ENCODE measurements around the gene DDX51.

DDX51 gene

DNA sequence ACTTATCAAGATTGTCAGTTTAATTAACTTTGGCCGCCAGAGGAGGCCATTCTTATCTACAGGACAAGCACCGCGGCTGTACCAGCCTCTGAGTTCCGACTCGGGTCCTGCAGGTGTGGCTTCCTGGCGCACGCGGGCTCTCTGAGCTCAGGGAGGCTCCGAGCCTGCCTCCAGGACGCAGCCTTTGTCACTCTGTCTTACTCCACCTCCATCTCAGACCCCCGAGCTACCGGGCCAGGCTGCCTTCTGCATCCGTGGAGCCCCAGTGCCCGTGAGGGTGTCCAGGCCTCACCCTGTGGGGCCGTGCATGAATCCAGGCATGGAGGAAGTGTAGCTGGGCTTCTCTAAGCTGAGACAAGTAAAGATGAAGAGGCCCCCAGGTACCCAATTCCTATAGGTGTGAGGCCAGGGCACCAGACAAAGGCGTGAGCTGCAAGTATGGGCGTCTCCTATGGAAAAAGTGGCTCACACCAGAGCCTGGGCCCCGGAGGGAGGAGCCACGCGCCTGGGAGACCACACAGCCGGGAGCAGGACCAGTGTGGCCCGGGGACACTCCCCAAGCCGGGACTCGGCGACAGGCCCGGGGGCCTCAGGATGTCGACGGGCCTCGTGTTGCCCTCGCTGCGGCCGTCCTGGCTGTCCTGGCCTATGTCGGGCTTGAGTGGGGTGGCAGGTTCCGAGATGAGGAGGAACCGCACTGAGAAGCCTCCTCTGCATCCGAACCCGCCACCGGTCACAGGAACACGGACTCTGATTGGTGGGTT lies 42.9 kb upstream of the DDX51 start:
- H3K27me3 ChIP-seq (ENCODE audit: control insufficient read depth, insufficient read depth, low read length), result peaks cover 90% of the 10 kb centered on the region
- 0 out of 2 replicates have a peak, but pooled peaks cover 3% of the 10 kb centered on the region for H3K9me3 ChIP-seq (ENCODE audit: control insufficient read depth, insufficient read depth, low read length)
- no peak overlapping the region for H3K4me3 ChIP-seq (ENCODE audit: low read depth, low read length)
- no peak overlapping the region for H3K9ac ChIP-seq (ENCODE audit: low read depth, low read length)
- H3K27ac ChIP-seq (ENCODE audit: low read depth, low read length), result no peak overlapping the region
- no peaks in the 10 kb centered on the region for H3K36me3 ChIP-seq (ENCODE audit: control insufficient read depth, insufficient read depth, low read length)
- no peaks in the 10 kb centered on the region for H3K4me1 ChIP-seq (ENCODE audit: control insufficient read depth, insufficient read depth, low read length)

GRCh38 chr12:132186208-132186856 lies 42.2 kb upstream of the DDX51 start:
- Histone ChIP-seq H3K27ac (ENCODE audit: low read depth, low read length) (no peak overlapping the region), H3K9me3 (ENCODE audit: control insufficient read depth, insufficient read depth, low read length) (0 out of 2 replicates have a peak, but pooled peaks cover 3% of the 10 kb centered on the region), H3K9ac (ENCODE audit: low read depth, low read length) (no peak overlapping the region), H3K4me1 (ENCODE audit: control insufficient read depth, insufficient read depth, low read length) (no peaks in the 10 kb centered on the region), H3K27me3 (ENCODE audit: control insufficient read depth, insufficient read depth, low read length) (peaks cover 84% of the 10 kb centered on the region), H3K4me3 (ENCODE audit: low read depth, low read length) (no peak overlapping the region), H3K36me3 (ENCODE audit: control insufficient read depth, insufficient read depth, low read length) (no peaks in the 10 kb centered on the region)

- Histone ChIP-seq H3K4me3 (ENCODE audit: low read depth, low read length) (no peak overlapping the region), H3K27ac (ENCODE audit: low read depth, low read length) (no peak overlapping the region), H3K9ac (ENCODE audit: low read depth, low read length) (no peak overlapping the region), H3K4me1 (ENCODE audit: control insufficient read depth, insufficient read depth, low read length) (no peaks in the 10 kb centered on the region), H3K36me3 (ENCODE audit: control insufficient read depth, insufficient read depth, low read length) (no peaks in the 10 kb centered on the region), H3K27me3 (ENCODE audit: control insufficient read depth, insufficient read depth, low read length) (peaks cover 77% of the 10 kb centered on the region), H3K9me3 (ENCODE audit: control insufficient read depth, insufficient read depth, low read length) (0 out of 2 replicates have a peak, but pooled peaks cover 3% of the 10 kb centered on the region)
Measured at GRCh38 chr12:132185705-132186104, 41.6 kb upstream of the DDX51 start.

DNA sequence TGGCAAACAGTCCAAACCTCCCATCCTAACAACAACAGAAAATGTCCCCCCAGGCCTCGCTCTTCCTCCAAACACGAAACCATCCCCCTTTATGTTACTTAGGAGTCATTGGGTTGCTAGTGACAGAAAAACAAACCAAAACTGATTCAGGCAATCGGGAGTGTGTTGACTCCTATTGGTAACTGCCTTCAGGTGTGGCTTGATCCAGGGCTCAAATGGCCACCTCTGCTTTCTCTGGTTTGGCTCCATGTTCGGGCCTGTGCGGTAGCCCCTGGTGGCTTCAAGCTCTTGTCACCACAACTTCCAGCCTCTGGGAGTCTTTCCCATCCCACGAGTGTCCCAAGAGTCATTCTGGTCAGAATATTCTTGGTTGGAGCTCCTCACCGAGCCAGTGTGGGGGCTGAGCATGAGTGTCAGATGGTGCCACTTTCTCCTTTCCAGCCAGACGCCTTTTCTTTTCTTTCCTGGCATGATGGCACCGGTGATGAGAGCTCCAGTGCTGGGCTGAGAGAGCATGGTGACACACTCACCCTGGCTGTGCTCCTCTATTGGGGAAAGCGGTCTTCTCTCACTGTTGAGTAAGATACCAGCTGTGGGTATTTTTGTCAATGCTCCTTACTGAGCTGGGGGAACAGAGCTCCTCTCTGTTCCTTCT lies 38.7 kb upstream of the DDX51 start:
- H3K4me3 ChIP-seq (ENCODE audit: low read depth, low read length), result no peak overlapping the region
- H3K36me3 ChIP-seq (ENCODE audit: control insufficient read depth, insufficient read depth, low read length), result no peaks in the 10 kb centered on the region
- H3K27ac ChIP-seq (ENCODE audit: low read depth, low read length), result no peak overlapping the region
- 0 out of 2 replicates have a peak, but pooled peaks cover 3% of the 10 kb centered on the region for H3K9me3 ChIP-seq (ENCODE audit: control insufficient read depth, insufficient read depth, low read length)
- H3K27me3 ChIP-seq (ENCODE audit: control insufficient read depth, insufficient read depth, low read length), result peaks cover 62% of the 10 kb centered on the region
- no peak overlapping the region for H3K9ac ChIP-seq (ENCODE audit: low read depth, low read length)
- no peaks in the 10 kb centered on the region for H3K4me1 ChIP-seq (ENCODE audit: control insufficient read depth, insufficient read depth, low read length)

DNA sequence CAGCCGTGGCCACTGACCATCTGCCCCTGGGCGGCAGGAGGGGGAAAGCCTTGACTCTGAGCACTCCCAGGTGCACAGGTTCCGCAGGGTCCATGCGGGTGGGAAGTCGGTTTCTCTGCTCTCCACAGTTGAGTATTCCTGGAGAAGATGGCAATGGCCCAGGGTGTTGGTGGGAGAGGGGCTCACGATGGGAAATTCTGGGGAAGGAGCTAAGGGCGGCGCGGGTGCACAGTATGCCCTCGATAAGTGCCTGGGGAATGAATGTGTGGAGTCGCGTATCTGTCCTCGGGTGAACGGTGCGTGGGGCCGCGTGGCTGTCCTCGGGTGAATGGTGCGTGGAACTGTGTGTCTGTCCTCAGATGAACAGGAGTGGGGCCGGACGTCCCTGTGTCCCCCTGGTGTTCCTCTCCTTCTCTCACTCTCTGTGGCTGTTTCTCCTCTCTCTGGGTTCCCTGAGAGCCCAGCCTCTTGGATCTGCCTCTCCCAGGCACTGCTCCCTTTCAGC lies 38.1 kb upstream of the DDX51 start:
- H3K4me1 ChIP-seq (ENCODE audit: control insufficient read depth, insufficient read depth, low read length), result no peaks in the 10 kb centered on the region
- no peak overlapping the region for H3K27ac ChIP-seq (ENCODE audit: low read depth, low read length)
- no peaks in the 10 kb centered on the region for H3K36me3 ChIP-seq (ENCODE audit: control insufficient read depth, insufficient read depth, low read length)
- H3K27me3 ChIP-seq (ENCODE audit: control insufficient read depth, insufficient read depth, low read length), result peaks cover 56% of the 10 kb centered on the region
- H3K9me3 ChIP-seq (ENCODE audit: control insufficient read depth, insufficient read depth, low read length), result 0 out of 2 replicates have a peak, but pooled peaks cover 3% of the 10 kb centered on the region
- no peak overlapping the region for H3K9ac ChIP-seq (ENCODE audit: low read depth, low read length)
- H3K4me3 ChIP-seq (ENCODE audit: low read depth, low read length), result no peak overlapping the region

GRCh38 chr12:132181570-132182200 lies 37.6 kb upstream of the DDX51 start:
- Histone ChIP-seq H3K27me3 (ENCODE audit: control insufficient read depth, insufficient read depth, low read length) (peaks cover 52% of the 10 kb centered on the region), H3K4me3 (ENCODE audit: low read depth, low read length) (no peak overlapping the region), H3K27ac (ENCODE audit: low read depth, low read length) (no peak overlapping the region), H3K36me3 (ENCODE audit: control insufficient read depth, insufficient read depth, low read length) (no peaks in the 10 kb centered on the region), H3K4me1 (ENCODE audit: control insufficient read depth, insufficient read depth, low read length) (no peaks in the 10 kb centered on the region), H3K9ac (ENCODE audit: low read depth, low read length) (no peak overlapping the region), H3K9me3 (ENCODE audit: control insufficient read depth, insufficient read depth, low read length) (0 out of 2 replicates have a peak, but pooled peaks cover 3% of the 10 kb centered on the region)

GRCh38 chr12:132180648-132181546 lies 36.8 kb upstream of the DDX51 start:
- H3K27ac ChIP-seq (ENCODE audit: low read depth, low read length), result no peak overlapping the region
- no peaks in the 10 kb centered on the region for H3K4me1 ChIP-seq (ENCODE audit: control insufficient read depth, insufficient read depth, low read length)
- H3K27me3 ChIP-seq (ENCODE audit: control insufficient read depth, insufficient read depth, low read length), result peaks cover 45% of the 10 kb centered on the region
- H3K9me3 ChIP-seq (ENCODE audit: control insufficient read depth, insufficient read depth, low read length), result 0 out of 2 replicates have a peak, but pooled peaks cover 3% of the 10 kb centered on the region
- H3K36me3 ChIP-seq (ENCODE audit: control insufficient read depth, insufficient read depth, low read length), result no peaks in the 10 kb centered on the region
- no peak overlapping the region for H3K4me3 ChIP-seq (ENCODE audit: low read depth, low read length)
- no peak overlapping the region for H3K9ac ChIP-seq (ENCODE audit: low read depth, low read length)

DNA sequence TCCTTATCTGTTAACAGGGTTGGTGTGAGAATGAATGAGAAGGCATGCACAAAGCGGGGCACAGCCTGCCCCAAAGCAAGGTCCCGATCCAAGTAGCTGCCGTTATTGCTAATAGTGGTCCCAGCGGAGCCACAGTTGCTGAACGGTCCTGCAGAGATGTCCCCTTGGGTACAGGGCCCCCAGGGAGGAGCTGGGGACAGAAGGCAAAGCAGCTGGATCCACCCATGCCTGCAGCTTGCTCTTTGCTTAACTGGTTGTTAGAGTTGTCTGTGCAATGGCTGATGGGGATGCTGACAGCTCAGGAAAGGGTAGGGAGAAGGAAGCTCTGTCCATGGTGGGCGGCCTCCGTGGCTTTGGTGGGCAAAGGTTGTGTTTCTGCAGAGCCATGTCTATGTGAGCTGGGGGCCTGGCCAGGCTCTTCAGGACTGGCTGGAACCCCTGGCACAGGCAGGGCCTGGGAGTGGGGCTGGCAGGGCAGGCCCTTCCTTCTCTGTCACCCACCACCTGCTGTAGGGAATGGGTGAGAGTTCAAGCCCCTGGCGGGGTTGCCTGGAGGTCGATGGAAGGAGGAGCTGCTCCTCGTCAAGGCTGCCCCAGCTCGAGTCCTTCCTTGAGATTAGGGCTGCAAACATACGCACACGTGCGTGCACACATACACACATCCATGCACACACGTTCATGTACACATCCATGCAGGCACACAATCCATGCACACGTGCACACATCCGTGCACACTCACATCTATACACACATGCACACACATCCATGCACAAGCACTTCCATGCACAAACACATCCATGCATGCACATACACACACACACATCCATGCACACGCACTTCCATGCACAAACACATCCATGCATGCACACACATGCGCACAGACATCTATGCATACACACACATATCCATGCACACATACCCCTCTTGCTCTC lies 35.6 kb upstream of the DDX51 start:
- Histone ChIP-seq H3K4me3 (ENCODE audit: low read depth, low read length) (no peak overlapping the region), H3K36me3 (ENCODE audit: control insufficient read depth, insufficient read depth, low read length) (no peaks in the 10 kb centered on the region), H3K27me3 (ENCODE audit: control insufficient read depth, insufficient read depth, low read length) (peaks cover 35% of the 10 kb centered on the region), H3K4me1 (ENCODE audit: control insufficient read depth, insufficient read depth, low read length) (no peaks in the 10 kb centered on the region), H3K27ac (ENCODE audit: low read depth, low read length) (no peak overlapping the region), H3K9ac (ENCODE audit: low read depth, low read length) (no peak overlapping the region), H3K9me3 (ENCODE audit: control insufficient read depth, insufficient read depth, low read length) (no peaks in the 10 kb centered on the region)

DNA sequence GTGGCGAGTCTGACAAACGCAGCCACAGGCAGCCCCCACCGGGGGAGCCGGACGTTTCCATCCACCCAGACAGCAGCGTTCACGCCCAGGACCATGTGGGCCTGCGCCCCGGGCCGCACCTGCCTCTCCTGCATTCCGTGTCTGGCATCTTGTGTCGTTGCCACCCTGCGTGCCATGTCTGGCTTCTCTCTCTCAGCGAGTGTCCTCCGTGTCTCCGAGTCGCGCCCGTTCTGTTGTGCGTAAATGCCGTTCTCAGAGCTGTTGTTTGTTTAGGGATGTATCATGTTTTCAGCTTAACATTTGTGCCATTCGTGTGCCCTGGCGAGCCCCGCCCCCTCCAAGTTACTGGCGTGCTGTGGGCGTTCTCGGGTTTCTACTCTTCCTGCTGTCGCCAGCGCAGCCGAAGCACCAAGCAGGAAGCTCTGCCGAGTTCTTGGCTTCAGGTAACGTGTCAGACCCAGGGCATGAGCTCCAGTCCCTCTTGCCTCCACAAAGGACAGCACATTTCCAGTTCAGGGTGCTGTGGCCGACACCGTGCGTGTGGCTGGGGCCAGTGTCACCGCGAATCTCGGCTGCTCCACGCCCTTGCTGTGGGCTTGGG lies 34.8 kb upstream of the DDX51 start:
- Histone ChIP-seq H3K27ac (ENCODE audit: low read depth, low read length) (no peak overlapping the region), H3K4me3 (ENCODE audit: low read depth, low read length) (no peak overlapping the region), H3K9me3 (ENCODE audit: control insufficient read depth, insufficient read depth, low read length) (no peaks in the 10 kb centered on the region), H3K27me3 (ENCODE audit: control insufficient read depth, insufficient read depth, low read length) (peaks cover 27% of the 10 kb centered on the region), H3K4me1 (ENCODE audit: control insufficient read depth, insufficient read depth, low read length) (no peaks in the 10 kb centered on the region), H3K36me3 (ENCODE audit: control insufficient read depth, insufficient read depth, low read length) (no peaks in the 10 kb centered on the region), H3K9ac (ENCODE audit: low read depth, low read length) (no peak overlapping the region)
